MM.1S (cell line): Measurements from ENCODE around the gene PRSS12.
"Not testable (repeated sequence)": the region's sequence is repeated elsewhere in the genome, so short reads cannot be mapped to it uniquely, and the experiment has no call there.

Experiments used
- DNase-seq: peaks from one replicate; pipeline ENCODE4 v3.0.0-alpha.2; 2015
- H2AFZ ChIP-seq: fragments of 300-600 bp; sonication (generic); 2 replicates; pipeline ENCODE4 v1.6.0; 2016; ENCODE audit warnings: antibody characterized with exemption, low read length
- H3F3A ChIP-seq: fragments of 300-600 bp; sonication (generic); 2 replicates; pipeline ENCODE4 v1.6.1; 2016; ENCODE audit warnings: mild to moderate bottlenecking, antibody characterized with exemption, low read length, moderate library complexity, mixed read lengths; ENCODE audit not compliant: insufficient read depth
- H3K27ac ChIP-seq: fragments of 300-600 bp; sonication (generic); 2 replicates; pipeline ENCODE4 v1.5.1; 2016; ENCODE audit warnings: mild to moderate bottlenecking, low read length
- H3K27me3 ChIP-seq: fragments of 300-600 bp; sonication (generic); replicated peaks from 2 replicates; pipeline ENCODE4 v1.6.0; 2016; ENCODE audit warnings: low read length; ENCODE audit not compliant: insufficient read depth
- H3K36me3 ChIP-seq: fragments of 300-600 bp; sonication (generic); replicated peaks from 2 replicates; pipeline ENCODE4 v1.6.1; 2016; ENCODE audit warnings: mild to moderate bottlenecking, low read length, mixed read lengths; ENCODE audit not compliant: insufficient read depth
- H3K4me1 ChIP-seq: fragments of 300-600 bp; sonication (generic); 2 replicates; pipeline ENCODE4 v1.6.1; 2016; ENCODE audit warnings: low read length, mixed read lengths
- H3K4me2 ChIP-seq: fragments of 300-600 bp; sonication (generic); 2 replicates; pipeline ENCODE4 v1.6.0; 2016; ENCODE audit warnings: low read depth, low read length
- H3K4me3 ChIP-seq: fragments of 300-600 bp; sonication (generic); 2 replicates; pipeline ENCODE4 v1.5.1; 2016; ENCODE audit warnings: low read length, mixed read lengths
- H3K79me2 ChIP-seq: fragments of 300-600 bp; sonication (generic); 2 replicates; pipeline ENCODE4 v1.6.1; 2016; ENCODE audit warnings: mixed run types, low read length, mixed read lengths
- H3K9ac ChIP-seq: fragments of 300-600 bp; sonication (generic); 2 replicates; pipeline ENCODE4 v1.6.1; 2016; ENCODE audit warnings: low read length, mixed read lengths
- H3K9me2 ChIP-seq: fragments of 300-600 bp; sonication (generic); replicated peaks from 2 replicates; pipeline ENCODE4 v1.6.1; 2016; ENCODE audit warnings: mild to moderate bottlenecking, low read length, mixed read lengths; ENCODE audit not compliant: insufficient read depth
- H3K9me3 ChIP-seq: fragments of 300-600 bp; sonication (generic); replicated peaks from 2 replicates; pipeline ENCODE4 v1.6.1; 2016; ENCODE audit warnings: mild to moderate bottlenecking, low read length, mixed read lengths; ENCODE audit not compliant: insufficient read depth
- H4K20me1 ChIP-seq: fragments of 300-600 bp; sonication (generic); 2 replicates; pipeline ENCODE4 v1.6.1; 2016; ENCODE audit warnings: mild to moderate bottlenecking, low read length, moderate library complexity, mixed read lengths; ENCODE audit not compliant: insufficient read depth
- CTCF ChIP-seq: fragments of 300-600 bp; sonication (generic); IDR thresholded peaks from 2 replicates; pipeline ENCODE4 v1.5.1; 2016; ENCODE audit warnings: antibody characterized with exemption, low read length, mixed read lengths
- EZH2 ChIP-seq: fragments of 300-600 bp; sonication (generic); optimal IDR thresholded peaks from 2 replicates; pipeline ENCODE3; 2017; ENCODE audit warnings: low read depth, mild to moderate bottlenecking, antibody characterized with exemption, low read length, mixed read lengths
- EZH2phosphoT487 ChIP-seq: fragments of 300-600 bp; sonication (generic); IDR thresholded peaks from 2 replicates; pipeline ENCODE4 v1.6.1; 2018; ENCODE audit warnings: antibody characterized with exemption, low read length

The PRSS12 gene

GRCh38 chr4:118395057-118395644 lies 42.3 kb upstream of the PRSS12 start:
- Histone ChIP-seq H3K27me3 (no peaks in the 10 kb centered on the region), H3K9me2 (no peaks in the 10 kb centered on the region), H3K36me3 (no peaks in the 10 kb centered on the region), H4K20me1 (no peaks in the 10 kb centered on the region), H3F3A (no peaks in the 10 kb centered on the region), H3K9ac (no peak overlapping the region), H2AFZ (no peak overlapping the region), H3K9me3 (no peaks in the 10 kb centered on the region), H3K79me2 (no peaks in the 10 kb centered on the region), H3K4me3 (no peak overlapping the region), H3K4me2 (no peak overlapping the region), H3K4me1 (no peaks in the 10 kb centered on the region), H3K27ac (no peak overlapping the region)
- no peak for DNase-seq
- TF ChIP-seq EZH2 (no peak), CTCF (no peak), EZH2phosphoT487 (no peak)

- DNase-seq, H3K79me2 ChIP-seq, H2AFZ ChIP-seq, H3K9me2 ChIP-seq, H3K27me3 ChIP-seq, H3F3A ChIP-seq, H3K9me3 ChIP-seq, H4K20me1 ChIP-seq, H3K4me1 ChIP-seq, H3K4me2 ChIP-seq, H3K27ac ChIP-seq, H3K9ac ChIP-seq, H3K4me3 ChIP-seq, H3K36me3 ChIP-seq: not testable (repeated sequence)
Observed at GRCh38 chr4:118392509-118392908, 39.7 kb upstream of the PRSS12 start.

GRCh38 chr4:118390121-118390520 lies 37.3 kb upstream of the PRSS12 start:
- Histone ChIP-seq H3K4me3 (no peak overlapping the region), H4K20me1 (no peaks in the 10 kb centered on the region), H3K27me3 (no peaks in the 10 kb centered on the region), H3K9ac (no peak overlapping the region), H3K27ac (no peak overlapping the region), H3K79me2 (no peaks in the 10 kb centered on the region), H2AFZ (no peak overlapping the region), H3K4me2 (no peak overlapping the region), H3K9me3 (no peaks in the 10 kb centered on the region), H3K9me2 (no peaks in the 10 kb centered on the region), H3F3A (no peaks in the 10 kb centered on the region), H3K36me3 (no peaks in the 10 kb centered on the region), H3K4me1 (no peaks in the 10 kb centered on the region)
- TF ChIP-seq EZH2 (no peak), CTCF (no peak), EZH2phosphoT487 (no peak)
- DNase-seq: no peak

GRCh38 chr4:118389721-118390120 lies 36.9 kb upstream of the PRSS12 start:
- H3K79me2 ChIP-seq: no peaks in the 10 kb centered on the region
- DNase-seq: no peak
- H3K9ac ChIP-seq: no peak overlapping the region
- no peaks in the 10 kb centered on the region for H3K9me2 ChIP-seq
- no peaks in the 10 kb centered on the region for H3K4me1 ChIP-seq
- no peak overlapping the region for H3K27ac ChIP-seq
- H3K9me3 ChIP-seq: no peaks in the 10 kb centered on the region
- H3K36me3 ChIP-seq: no peaks in the 10 kb centered on the region
- H2AFZ ChIP-seq: no peak overlapping the region
- no peak overlapping the region for H3K4me2 ChIP-seq
- H3K27me3 ChIP-seq: no peaks in the 10 kb centered on the region
- TF ChIP-seq EZH2: no peak
- no peak for TF ChIP-seq CTCF
- TF ChIP-seq EZH2phosphoT487: no peak
- no peaks in the 10 kb centered on the region for H3F3A ChIP-seq
- H4K20me1 ChIP-seq: no peaks in the 10 kb centered on the region
- H3K4me3 ChIP-seq: no peak overlapping the region
